ENCODE results near the gene STRA6.

STRA6 gene, protein sequence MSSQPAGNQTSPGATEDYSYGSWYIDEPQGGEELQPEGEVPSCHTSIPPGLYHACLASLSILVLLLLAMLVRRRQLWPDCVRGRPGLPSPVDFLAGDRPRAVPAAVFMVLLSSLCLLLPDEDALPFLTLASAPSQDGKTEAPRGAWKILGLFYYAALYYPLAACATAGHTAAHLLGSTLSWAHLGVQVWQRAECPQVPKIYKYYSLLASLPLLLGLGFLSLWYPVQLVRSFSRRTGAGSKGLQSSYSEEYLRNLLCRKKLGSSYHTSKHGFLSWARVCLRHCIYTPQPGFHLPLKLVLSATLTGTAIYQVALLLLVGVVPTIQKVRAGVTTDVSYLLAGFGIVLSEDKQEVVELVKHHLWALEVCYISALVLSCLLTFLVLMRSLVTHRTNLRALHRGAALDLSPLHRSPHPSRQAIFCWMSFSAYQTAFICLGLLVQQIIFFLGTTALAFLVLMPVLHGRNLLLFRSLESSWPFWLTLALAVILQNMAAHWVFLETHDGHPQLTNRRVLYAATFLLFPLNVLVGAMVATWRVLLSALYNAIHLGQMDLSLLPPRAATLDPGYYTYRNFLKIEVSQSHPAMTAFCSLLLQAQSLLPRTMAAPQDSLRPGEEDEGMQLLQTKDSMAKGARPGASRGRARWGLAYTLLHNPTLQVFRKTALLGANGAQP
- 0 to 0.26 (median 0.11) reads per million in 9 experiments for total RNA-seq

DNA sequence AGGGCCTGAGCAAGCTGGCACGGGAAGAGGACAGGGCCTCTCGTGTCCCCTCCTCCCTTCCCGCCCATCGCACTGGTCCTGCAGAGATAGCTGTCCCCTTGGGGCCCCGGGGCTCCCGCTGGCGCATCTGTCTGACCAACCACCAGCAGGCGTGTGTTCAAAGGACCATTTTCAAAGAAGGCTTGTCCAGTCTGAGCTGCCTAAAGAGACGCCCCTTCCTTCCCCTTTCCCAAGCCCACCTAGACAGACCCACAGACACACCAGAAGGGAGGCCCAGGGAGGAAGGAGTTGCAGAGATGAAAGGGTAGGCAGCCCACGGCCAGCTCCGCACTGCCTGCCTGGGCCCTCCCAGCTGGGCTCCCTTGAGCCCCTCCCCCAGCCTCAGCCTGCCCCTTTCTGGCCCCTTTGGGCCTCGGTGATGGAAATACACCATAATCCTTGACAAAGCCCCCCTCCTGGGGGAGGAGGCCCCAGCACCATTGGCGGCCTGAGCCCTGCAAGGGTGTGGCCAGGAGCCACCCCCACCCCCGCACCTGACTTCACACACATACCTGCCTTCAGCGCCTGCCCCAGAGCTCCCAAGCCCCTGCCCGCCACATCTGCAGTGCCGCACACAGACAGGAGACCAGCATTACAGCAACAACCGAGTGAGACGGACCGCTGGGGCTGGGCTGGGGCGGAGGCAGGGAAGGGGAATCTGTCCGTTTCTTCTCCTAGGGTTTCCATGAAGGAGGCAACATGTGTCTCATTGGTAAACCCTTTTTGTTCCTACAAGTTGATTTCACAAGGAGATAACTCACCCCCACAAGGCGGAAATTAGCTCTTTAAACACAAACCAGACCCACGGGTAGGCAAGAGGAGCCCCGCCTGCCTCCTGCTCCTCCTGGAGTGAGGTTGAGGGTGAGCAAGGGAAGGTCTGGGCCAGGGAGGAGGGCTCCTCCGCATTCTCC lies at the start of gene STRA6:
Gene STRA6 (minus strand): TSS at position 336 of the 950 bp plus-strand sequence. CDS start 520 bp downstream, outside the sequence.
- H3K27ac Mint-ChIP-seq: no peak within 1 kb of the TSS
- no peaks in the 10 kb centered on the region for H3K36me3 Mint-ChIP-seq (ENCODE audit: insufficient read depth)
- no peak for ATAC-seq (replicated peaks)
- DNase-seq: no peak
- no peaks in the 10 kb centered on the region for H3K4me1 Mint-ChIP-seq (ENCODE audit: low read depth in 2 of 2)
- no peak within 1 kb of the TSS for H3K4me3 Mint-ChIP-seq
- no peaks in the 10 kb centered on the region for H3K9me3 Mint-ChIP-seq
- H3K27me3 Mint-ChIP-seq: peaks cover 52 to 91% of the 10 kb centered on the region in 2 donors

DNA sequence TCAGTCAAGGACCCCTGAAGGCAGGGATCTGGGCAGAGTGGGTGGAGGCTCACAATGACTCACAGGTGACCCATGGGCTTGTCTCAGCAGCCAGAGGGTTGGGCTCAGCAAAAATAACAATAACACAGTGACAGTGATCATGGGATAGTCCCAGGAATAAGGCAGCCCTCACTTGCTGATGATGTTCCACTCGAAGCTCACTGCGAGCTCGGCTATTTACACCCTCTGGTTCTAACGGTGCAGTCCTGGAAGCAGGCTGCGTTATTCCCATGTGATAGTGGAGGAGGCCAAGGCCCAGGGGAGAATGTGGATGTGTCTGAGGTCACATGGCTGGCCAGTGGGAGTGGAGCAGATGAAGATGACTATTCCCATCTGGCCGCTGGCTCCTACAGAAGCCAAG lies 49.7 kb upstream of the STRA6 start:
- no peak overlapping the region for H3K4me3 Mint-ChIP-seq
- H3K9me3 Mint-ChIP-seq: no peaks in the 10 kb centered on the region

DNA sequence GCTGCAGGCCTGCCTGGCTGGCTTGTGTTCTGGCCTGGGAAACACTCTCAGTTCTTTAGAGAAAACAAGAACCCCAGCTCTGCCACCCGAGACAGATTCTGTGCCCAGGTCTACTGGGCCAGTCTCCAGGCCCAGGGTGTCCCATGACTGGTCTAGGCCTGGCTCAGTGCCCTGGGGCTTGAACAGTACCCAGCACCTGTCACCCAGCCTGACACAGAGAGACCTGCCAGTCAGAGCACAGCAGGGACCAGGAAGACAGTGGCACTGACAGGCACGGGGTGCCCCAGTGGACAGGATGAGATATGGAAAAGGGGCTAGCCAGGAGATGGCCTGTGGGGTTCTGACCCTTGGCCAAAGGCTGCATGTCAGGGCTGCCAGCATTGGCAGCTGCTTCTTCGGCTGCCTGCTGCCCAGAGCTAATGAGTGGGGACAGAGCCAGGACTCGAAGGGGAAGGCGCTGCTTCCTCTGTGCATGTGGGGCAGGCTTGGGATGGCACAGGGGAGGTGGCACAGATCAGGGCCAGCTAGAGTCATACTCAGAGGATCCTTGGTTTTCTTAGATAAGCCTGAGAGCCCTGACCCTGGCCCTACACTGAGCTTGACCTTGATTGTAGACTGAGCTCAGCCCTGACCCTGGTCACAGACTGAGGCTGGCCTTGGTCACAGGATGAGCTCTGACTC lies 48.7 kb upstream of the STRA6 start:
- no peaks in the 10 kb centered on the region for H3K9me3 Mint-ChIP-seq
- H3K4me1 Mint-ChIP-seq (ENCODE audit: low read depth in 2 of 2): no peaks in the 10 kb centered on the region
- DNase-seq (no peak), ATAC-seq (replicated peaks) (no peak)
- peaks cover 21 to 49% of the 10 kb centered on the region in 2 donors for H3K27me3 Mint-ChIP-seq
- H3K27ac Mint-ChIP-seq: no peak overlapping the region
- H3K4me3 Mint-ChIP-seq: no peak overlapping the region
- no peaks in the 10 kb centered on the region for H3K36me3 Mint-ChIP-seq (ENCODE audit: insufficient read depth)

More for the DNA sequence above, 49.7 kb upstream of the STRA6 start:
- no peak for ATAC-seq (replicated peaks)
- H3K36me3 Mint-ChIP-seq (ENCODE audit: insufficient read depth): no peaks in the 10 kb centered on the region
- H3K27ac Mint-ChIP-seq: no peak overlapping the region
- H3K4me1 Mint-ChIP-seq (ENCODE audit: low read depth in 2 of 2): no peaks in the 10 kb centered on the region
- peaks cover 21 to 59% of the 10 kb centered on the region in 2 donors for H3K27me3 Mint-ChIP-seq
- DNase-seq: no peak

DNA sequence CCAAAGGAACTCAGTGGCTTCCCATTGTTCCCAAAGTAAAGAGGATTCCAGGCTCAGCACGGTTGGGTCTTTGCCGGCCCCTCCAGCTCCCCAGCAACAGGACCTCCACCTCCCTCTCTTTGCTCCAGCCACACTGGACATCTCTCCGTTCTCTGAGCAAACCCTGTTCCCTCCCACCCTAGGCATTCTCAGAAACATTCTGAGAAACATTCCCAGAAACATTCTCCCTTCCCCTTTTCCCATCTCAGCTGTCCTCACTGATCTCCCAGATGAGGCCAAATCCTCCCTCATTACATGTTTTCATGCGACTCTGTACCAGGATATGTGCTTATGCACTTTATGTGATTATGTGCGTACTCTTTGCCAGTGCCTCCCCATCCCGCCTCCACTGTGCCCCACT lies 47.7 kb upstream of the STRA6 start:
- no peak for ATAC-seq (replicated peaks)
- no peak overlapping the region for H3K4me3 Mint-ChIP-seq

DNA sequence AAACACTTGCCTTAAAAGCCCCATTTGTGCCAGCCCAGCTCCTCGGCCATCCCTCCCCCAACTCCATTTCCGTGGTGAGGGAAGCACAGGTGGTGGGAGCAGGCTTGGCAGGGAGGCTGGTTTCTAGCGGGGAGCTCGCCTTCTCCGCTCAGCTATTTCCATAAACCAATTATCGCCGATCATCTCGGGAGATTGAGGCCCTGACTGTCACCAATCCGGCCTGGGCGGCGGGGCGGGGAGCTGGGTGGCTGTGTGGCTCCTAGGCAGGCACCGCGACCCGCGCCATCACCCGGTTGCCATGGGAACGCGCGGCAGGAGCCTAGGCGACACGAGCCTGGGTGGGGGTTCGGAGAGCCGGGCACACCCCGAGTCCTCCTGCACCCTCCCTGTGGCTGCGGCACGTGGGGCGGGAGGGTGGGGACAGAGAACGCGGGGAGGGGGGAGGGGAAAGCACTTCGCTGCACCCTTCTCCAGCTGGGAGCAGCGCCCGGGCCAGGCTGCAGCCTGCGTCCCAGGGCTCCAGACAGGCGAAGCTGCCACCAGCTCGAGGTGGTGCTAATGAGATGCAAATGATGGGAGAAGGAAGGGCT lies 42.9 kb upstream of the STRA6 start:
- H3K27me3 Mint-ChIP-seq: peaks cover 60 to 61% of the 10 kb centered on the region in 2 donors
- no peaks in the 10 kb centered on the region for H3K9me3 Mint-ChIP-seq
- ATAC-seq (replicated peaks): no peak
- DNase-seq: no peak
- peaks cover 6 to 9% of the 10 kb centered on the region in 2 donors for H3K4me1 Mint-ChIP-seq (ENCODE audit: low read depth in 2 of 2)
- no peak overlapping the region for H3K4me3 Mint-ChIP-seq
- no peak overlapping the region for H3K27ac Mint-ChIP-seq
- H3K36me3 Mint-ChIP-seq (ENCODE audit: insufficient read depth): no peaks in the 10 kb centered on the region

More for the DNA sequence above, 47.7 kb upstream of the STRA6 start:
- no peaks in the 10 kb centered on the region for H3K36me3 Mint-ChIP-seq (ENCODE audit: insufficient read depth)
- H3K27ac Mint-ChIP-seq: no peak overlapping the region
- no peak for DNase-seq
- no peaks in the 10 kb centered on the region for H3K9me3 Mint-ChIP-seq
- peaks cover under 1% of the 10 kb centered on the region in 2 donors for H3K4me1 Mint-ChIP-seq (ENCODE audit: low read depth in 2 of 2)
- H3K27me3 Mint-ChIP-seq: peaks cover 25 to 43% of the 10 kb centered on the region in 2 donors

DNA sequence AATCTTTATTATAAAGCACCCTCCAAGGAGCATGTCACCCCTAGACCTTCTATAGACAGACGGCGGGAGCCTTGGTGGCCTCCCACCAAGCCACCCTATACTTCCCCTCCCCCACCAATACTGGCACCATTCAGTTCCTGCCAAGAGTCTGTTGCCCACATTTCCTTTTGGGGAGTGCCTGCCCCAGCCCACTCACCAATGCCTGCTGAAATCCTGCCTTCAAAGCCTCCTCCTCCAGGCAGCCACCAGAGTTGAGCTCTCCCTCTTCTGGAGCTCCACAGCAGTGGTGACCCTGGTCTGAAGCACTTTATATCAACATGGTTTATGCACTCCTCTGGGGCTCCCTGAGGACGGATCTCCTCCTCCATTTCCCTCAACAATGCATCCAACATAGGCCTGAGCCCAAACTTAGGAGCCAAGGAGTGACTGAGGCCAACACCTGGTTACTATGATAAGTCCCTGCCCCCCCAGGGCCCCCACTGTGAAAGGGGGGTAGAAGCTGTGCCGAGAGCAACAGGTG lies 42.3 kb upstream of the STRA6 start:
- H3K36me3 Mint-ChIP-seq (ENCODE audit: insufficient read depth): no peaks in the 10 kb centered on the region
- H3K27me3 Mint-ChIP-seq: peaks cover 54 to 56% of the 10 kb centered on the region in 2 donors
- DNase-seq (no peak), ATAC-seq (replicated peaks) (no peak)
- H3K4me1 Mint-ChIP-seq (ENCODE audit: low read depth in 2 of 2): peaks cover 6 to 9% of the 10 kb centered on the region in 2 donors
- no peak overlapping the region for H3K4me3 Mint-ChIP-seq
- no peaks in the 10 kb centered on the region for H3K9me3 Mint-ChIP-seq
- H3K27ac Mint-ChIP-seq: no peak overlapping the region

DNA sequence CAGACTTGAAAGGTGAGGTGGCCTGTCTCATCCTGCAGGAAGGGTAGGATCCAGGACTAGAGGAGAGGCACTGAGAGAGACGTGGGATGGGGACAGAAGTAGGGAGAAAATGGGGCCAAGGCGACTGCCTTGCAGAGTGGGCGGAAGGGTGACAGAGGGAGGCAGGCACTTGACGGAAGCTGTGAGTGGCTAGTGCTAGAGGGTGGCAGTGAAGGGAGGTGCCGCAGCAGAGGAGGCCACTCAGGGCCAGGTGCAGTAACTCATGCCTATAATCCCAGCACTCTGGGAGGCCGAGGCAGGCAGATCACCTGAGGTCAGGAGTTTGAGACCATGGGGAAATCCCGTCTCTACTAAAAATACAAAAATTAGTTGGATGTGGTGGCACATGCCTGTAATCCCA lies 40.8 kb upstream of the STRA6 start:
- DNase-seq (no peak), ATAC-seq (replicated peaks) (no peak)
- H3K27me3 Mint-ChIP-seq: peaks cover 56 to 64% of the 10 kb centered on the region in 2 donors
- no peak overlapping the region for H3K4me3 Mint-ChIP-seq
- no peaks in the 10 kb centered on the region for H3K9me3 Mint-ChIP-seq
- H3K27ac Mint-ChIP-seq: no peak overlapping the region
- H3K4me1 Mint-ChIP-seq (ENCODE audit: low read depth in 2 of 2): peaks cover 6 to 9% of the 10 kb centered on the region in 2 donors
- no peaks in the 10 kb centered on the region for H3K36me3 Mint-ChIP-seq (ENCODE audit: insufficient read depth)

DNA sequence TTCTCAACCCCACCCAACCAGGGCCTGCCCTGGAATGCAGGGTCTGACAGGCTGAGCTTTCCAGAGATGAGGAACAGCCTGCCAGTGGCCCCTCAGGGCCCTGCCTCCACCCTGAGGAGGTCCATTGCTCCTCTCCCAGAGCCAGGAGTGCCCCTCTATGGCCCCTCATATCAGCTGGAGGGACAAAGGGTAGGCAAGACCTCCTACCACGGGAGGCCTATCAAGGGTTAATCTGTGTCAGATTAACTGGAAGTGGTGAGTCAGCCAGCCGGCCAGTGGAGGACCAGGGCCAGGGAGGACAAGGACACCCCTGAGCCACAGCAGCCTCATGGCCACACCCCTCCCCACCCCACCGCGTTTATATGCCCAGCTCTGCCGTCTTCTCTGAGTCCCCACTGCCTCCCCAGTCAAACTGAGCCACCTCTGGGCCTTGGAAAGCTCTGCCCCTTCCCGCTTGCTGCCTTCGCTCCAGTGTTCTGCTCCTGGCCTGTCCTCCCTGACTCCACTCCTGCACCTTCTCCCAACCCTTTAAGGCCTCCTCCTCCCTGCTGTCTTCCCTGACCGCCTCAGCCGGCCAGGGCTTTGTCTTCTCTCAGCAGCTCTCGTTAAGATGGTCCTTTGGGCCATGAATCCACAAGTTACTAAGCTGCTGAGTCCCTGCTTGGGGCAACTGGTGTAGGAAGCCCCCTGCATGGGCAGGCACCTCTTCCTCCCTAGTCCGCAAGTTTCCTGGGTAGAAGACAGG lies 40.0 kb upstream of the STRA6 start:
- no peak for DNase-seq
- H3K4me3 Mint-ChIP-seq: no peak overlapping the region
- no peaks in the 10 kb centered on the region for H3K36me3 Mint-ChIP-seq (ENCODE audit: insufficient read depth)
- no peak for ATAC-seq (replicated peaks)
- H3K4me1 Mint-ChIP-seq (ENCODE audit: low read depth in 2 of 2): peaks cover 6 to 9% of the 10 kb centered on the region in 2 donors
- no peaks in the 10 kb centered on the region for H3K9me3 Mint-ChIP-seq
- H3K27ac Mint-ChIP-seq: no peak overlapping the region
- peaks cover 58 to 64% of the 10 kb centered on the region in 2 donors for H3K27me3 Mint-ChIP-seq

DNA sequence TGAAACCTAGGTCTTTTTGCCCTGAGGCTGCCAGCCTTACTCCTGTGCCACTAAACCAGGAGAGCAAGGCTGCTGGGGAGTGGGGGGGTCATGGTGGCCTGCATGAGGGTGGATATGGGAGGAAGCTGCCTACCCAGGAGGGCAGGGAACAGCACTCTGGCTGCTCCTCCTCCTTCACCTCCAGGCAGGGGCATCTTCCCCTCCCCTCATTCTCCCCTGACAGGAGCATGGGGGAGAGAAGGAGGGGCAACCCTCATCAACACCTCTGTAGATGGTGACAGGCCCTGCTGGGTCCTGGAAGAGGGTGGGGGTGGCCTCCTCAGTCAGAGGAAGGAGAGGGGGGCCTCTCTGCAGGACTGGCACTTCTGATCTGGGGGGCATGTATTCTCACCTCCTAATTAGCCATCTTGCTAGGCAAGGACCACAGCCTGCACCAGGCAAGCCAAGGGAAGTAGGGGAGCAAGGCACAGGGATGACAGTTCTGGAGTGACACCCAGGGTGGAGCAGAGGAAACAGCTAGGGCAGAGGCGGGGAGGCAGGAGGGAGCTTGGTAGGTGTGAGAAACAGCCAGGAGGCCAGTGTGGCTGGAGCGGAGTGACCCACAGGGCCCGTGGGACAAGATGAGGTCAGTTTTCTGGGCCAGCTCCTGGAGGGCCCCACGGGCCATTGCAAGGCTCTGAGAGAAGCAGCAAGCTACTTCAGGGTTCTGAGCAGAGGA lies 38.5 kb upstream of the STRA6 start:
- Mint-ChIP-seq H3K27ac (no peak overlapping the region), H3K9me3 (no peaks in the 10 kb centered on the region), H3K4me3 (no peak overlapping the region), H3K4me1 (ENCODE audit: low read depth in 2 of 2) (peaks cover 6 to 9% of the 10 kb centered on the region in 2 donors), H3K27me3 (peaks cover 49 to 79% of the 10 kb centered on the region in 2 donors), H3K36me3 (ENCODE audit: insufficient read depth) (no peaks in the 10 kb centered on the region)
- ATAC-seq (replicated peaks): no peak
- no peak for DNase-seq

DNA sequence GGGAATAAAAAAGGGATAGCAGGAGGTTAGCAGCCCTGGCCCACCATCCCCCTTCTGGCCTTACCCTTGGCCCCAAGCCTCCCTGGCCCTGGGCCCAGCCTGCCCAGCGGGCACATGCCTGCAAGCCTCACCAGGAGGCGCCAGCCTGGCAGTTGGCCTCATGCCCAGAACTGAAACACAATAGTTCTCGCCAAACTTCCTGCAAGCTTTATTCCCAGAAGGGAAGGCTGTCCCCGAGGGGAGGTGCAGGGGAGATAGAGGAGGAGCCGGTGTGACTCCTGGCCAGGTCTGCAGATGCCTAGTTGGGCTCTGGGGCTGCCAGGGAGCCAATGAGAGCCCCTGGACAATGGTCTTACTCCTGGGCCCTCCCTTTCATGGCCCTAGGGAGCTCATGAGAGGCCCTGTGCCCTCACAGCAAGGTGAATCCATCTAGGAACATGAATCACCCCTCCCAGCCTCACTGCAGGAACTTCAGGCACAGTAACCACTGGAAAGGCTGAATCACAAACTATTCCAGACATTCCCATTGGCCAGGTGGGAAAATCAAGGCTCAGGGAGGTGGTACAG lies 37.5 kb upstream of the STRA6 start:
- Mint-ChIP-seq H3K36me3 (ENCODE audit: insufficient read depth) (no peaks in the 10 kb centered on the region), H3K27me3 (peaks cover 46 to 75% of the 10 kb centered on the region in 2 donors)
- no peak for ATAC-seq (replicated peaks)

DNA sequence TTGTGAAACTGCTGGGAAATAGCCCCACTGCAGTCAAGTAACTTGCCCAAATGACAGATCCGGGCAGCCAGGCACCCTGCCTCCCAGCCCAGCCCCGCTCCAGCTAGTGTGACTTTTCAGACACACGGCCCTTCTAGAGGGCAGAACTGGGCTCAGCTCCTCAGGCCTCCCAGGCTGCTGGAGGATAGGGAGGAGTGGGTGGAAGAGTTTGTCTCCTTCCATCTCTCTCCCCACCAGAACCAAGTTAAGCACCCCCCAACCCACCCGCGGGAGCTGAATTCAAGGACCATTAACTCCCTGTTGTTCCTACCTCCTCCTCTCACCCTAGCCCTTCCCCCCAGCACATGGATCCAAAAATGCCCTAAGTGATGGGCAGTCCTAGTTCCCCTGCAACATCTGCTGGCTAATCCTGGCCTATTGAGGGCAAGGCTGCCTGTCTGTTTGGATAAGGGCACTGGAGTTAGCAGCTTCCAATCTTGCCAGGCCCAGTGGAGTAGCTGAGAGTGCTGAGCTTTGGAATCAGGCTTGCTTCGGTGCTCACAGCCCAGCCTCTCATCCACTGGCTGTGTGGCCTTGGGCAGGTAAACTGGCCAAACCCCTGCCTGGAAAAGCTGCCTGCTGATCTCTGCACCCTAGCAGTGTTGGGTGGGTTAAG lies 36.6 kb upstream of the STRA6 start:
- DNase-seq: no peak
- H3K36me3 Mint-ChIP-seq (ENCODE audit: insufficient read depth): no peaks in the 10 kb centered on the region
- H3K9me3 Mint-ChIP-seq: no peaks in the 10 kb centered on the region

More for the DNA sequence above, 37.5 kb upstream of the STRA6 start:
- H3K4me1 Mint-ChIP-seq (ENCODE audit: low read depth in 2 of 2): peaks cover 4 to 7% of the 10 kb centered on the region in 2 donors
- no peaks in the 10 kb centered on the region for H3K9me3 Mint-ChIP-seq
- no peak for DNase-seq
- H3K27ac Mint-ChIP-seq: no peak overlapping the region
- no peak overlapping the region for H3K4me3 Mint-ChIP-seq

More for the DNA sequence above, 36.6 kb upstream of the STRA6 start:
- H3K27ac Mint-ChIP-seq: no peak overlapping the region
- H3K4me1 Mint-ChIP-seq (ENCODE audit: low read depth in 2 of 2): no peaks in the 10 kb centered on the region
- no peak overlapping the region for H3K4me3 Mint-ChIP-seq
- H3K27me3 Mint-ChIP-seq: peaks cover 37 to 70% of the 10 kb centered on the region in 2 donors
- no peak for ATAC-seq (replicated peaks)

Data from effector memory CD8-positive, alpha-beta T cell (primary cell).